H1 (cell line): Measurements from ENCODE around the gene LY6G6D.

Experiments used
- CREB1 ChIP-seq: IDR thresholded peaks from 2 replicates; pipeline ENCODE4 v1.6.1; 2012; ENCODE audit warnings: inconsistent platforms
- JUN ChIP-seq: IDR thresholded peaks from 2 replicates; pipeline ENCODE4 v1.6.1; 2011; ENCODE audit warnings: low read depth, mild to moderate bottlenecking, improper control_type of control experiment, low read length
- KDM1A ChIP-seq: fragments of 200-600, 300-600 bp; sonication (generic); IDR thresholded peaks from 2 replicates; pipeline ENCODE4 v1.7.1; 2016; ENCODE audit warnings: mild to moderate bottlenecking, low read length, borderline replicate concordance
- POLR2A ChIP-seq, 2 experiments: IDR thresholded peaks; 1 replicate in 1 of 2; 2 replicates in 1 of 2; pipeline ENCODE4 v1.6.1; 2011; ENCODE audit warnings: low read depth in 2 of 2, low read length in 2 of 2, mild to moderate bottlenecking in 2 of 2; ENCODE audit errors: control extremely low read depth in 1 of 2
- RAD21 ChIP-seq, 2 experiments: IDR thresholded peaks in 1 of 2; conservative IDR thresholded peaks in 1 of 2; 2 replicates each; pipeline ENCODE4 v1.6.1; 2011; ENCODE audit warnings: low read depth in 2 of 2, low read length in 2 of 2, improper control_type of control experiment in 1 of 2, inconsistent platforms in 1 of 2, mild to moderate bottlenecking in 1 of 2, moderate library complexity in 1 of 2
- SIRT6 ChIP-seq: IDR thresholded peaks from one replicate; pipeline ENCODE4 v1.7.1; 2012; ENCODE audit warnings: low read length, inconsistent platforms
- SP1 ChIP-seq: IDR thresholded peaks from 2 replicates; pipeline ENCODE4 v1.6.1; 2011; ENCODE audit warnings: low read depth, low read length
- TAF1 ChIP-seq: IDR thresholded peaks from 2 replicates; pipeline ENCODE4 v1.6.1; 2011; ENCODE audit warnings: mild to moderate bottlenecking, low read depth, low read length
- ZNF274 ChIP-seq: IDR thresholded peaks from 2 replicates; pipeline ENCODE4 v1.7.0; 2012; ENCODE audit warnings: low read length, borderline replicate concordance; ENCODE audit errors: extremely low read depth
- TF ChIP-seq, protein P1 (sequence below), 3 experiments: IDR thresholded peaks; 1 replicate in 2 of 3; 2 replicates in 1 of 3; pipeline versions ENCODE4 v1.5.1 to v1.6.1; 2011; ENCODE audit warnings: low read length in 3 of 3, mild to moderate bottlenecking in 3 of 3, inconsistent platforms in 2 of 3, low read depth in 1 of 3, moderate library complexity in 1 of 3; ENCODE audit not compliant: insufficient read depth in 1 of 3; ENCODE audit errors: control extremely low read depth in 1 of 3

GRCh38 chr6:31749301-31750036 is 34.3 kb downstream of the LY6G6D start:
- TF ChIP-seq KDM1A: no peak
- TF ChIP-seq RAD21 (IDR thresholded peaks at IDR 0.05 in 1 of 2, conservative IDR thresholded peaks at IDR 0.05 in 1 of 2; ENCODE audit: low read depth in 2 of 2, low read length in 2 of 2): no peak
- TF ChIP-seq, protein P1, sequence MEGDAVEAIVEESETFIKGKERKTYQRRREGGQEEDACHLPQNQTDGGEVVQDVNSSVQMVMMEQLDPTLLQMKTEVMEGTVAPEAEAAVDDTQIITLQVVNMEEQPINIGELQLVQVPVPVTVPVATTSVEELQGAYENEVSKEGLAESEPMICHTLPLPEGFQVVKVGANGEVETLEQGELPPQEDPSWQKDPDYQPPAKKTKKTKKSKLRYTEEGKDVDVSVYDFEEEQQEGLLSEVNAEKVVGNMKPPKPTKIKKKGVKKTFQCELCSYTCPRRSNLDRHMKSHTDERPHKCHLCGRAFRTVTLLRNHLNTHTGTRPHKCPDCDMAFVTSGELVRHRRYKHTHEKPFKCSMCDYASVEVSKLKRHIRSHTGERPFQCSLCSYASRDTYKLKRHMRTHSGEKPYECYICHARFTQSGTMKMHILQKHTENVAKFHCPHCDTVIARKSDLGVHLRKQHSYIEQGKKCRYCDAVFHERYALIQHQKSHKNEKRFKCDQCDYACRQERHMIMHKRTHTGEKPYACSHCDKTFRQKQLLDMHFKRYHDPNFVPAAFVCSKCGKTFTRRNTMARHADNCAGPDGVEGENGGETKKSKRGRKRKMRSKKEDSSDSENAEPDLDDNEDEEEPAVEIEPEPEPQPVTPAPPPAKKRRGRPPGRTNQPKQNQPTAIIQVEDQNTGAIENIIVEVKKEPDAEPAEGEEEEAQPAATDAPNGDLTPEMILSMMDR (IDR thresholded peaks at IDR 0.05; ENCODE audit: control extremely low read depth in 1 of 3, insufficient read depth in 1 of 3, low read depth in 1 of 3, low read length in 3 of 3): no peak
- no peak for TF ChIP-seq JUN
- TF ChIP-seq TAF1: no peak
- TF ChIP-seq SP1: no peak
- TF ChIP-seq ZNF274: no peak
- no peak for TF ChIP-seq SIRT6
- no peak for TF ChIP-seq CREB1
- TF ChIP-seq POLR2A (IDR thresholded peaks at IDR 0.05; ENCODE audit: control extremely low read depth in 1 of 2, low read depth in 2 of 2, low read length in 2 of 2): no peak
